Endothelial cell of umbilical vein (primary cell): Measurements from ENCODE around the gene RASGEF1C. TPM values are rescaled to one million over a fixed set of nuclear protein-coding genes. Genes with fewer than 3 reads are reported as not detected.

Experiments used
- BruUV-seq: library from RNA; stranded (reverse); fragments of 400-500 nt; replicated peaks from 2 replicates; lab custom pipeline; 2021; lab: Mats Ljungman, UMichigan
- CTCF ChIA-PET: fragments of 300-600, 350-600 bp; sonication (Branson Sonifier 250); formaldehyde crosslinking; loops from one replicate; lab custom pipeline; 2021; ENCODE audit warnings: antibody characterized with exemption, inconsistent platforms; lab: Charles Lee
- POLR2A ChIA-PET: fragments of 300-600, 350-600 bp; sonication (Branson Sonifier 250); formaldehyde crosslinking; loops from one replicate; lab custom pipeline; 2021; ENCODE audit warnings: antibody characterized with exemption, inconsistent platforms; lab: Charles Lee
- DNase-seq: peaks from one replicate; pipeline ENCODE4 v3.0.0-alpha.2; 2011; ENCODE audit warnings: low read depth, low spot score
- FAIRE-seq: peaks from 2 replicates; lab custom pipeline; 2011; peaks lifted over from hg19 to GRCh38; lab: Jason Lieb, UNC
- H2AFZ ChIP-seq: 2 replicates; pipeline ENCODE4 v1.6.0; 2012; ENCODE audit warnings: low read depth, low read length, control low read depth, inconsistent platforms
- H3K27ac ChIP-seq: 2 replicates; pipeline ENCODE4 v1.5.1; 2011; ENCODE audit warnings: low read depth, mild to moderate bottlenecking, control low read depth, low read length, moderate library complexity; ENCODE audit not compliant: insufficient read depth
- H3K27me3 ChIP-seq, 2 experiments: 2 replicates each; pipeline versions ENCODE4 v1.6.0 to v1.6.1; 2011; ENCODE audit warnings: low read length in 2 of 2, mixed read lengths in 1 of 2; ENCODE audit not compliant: control insufficient read depth in 2 of 2, insufficient read depth in 2 of 2
- H3K36me3 ChIP-seq, 2 experiments: 2 replicates in 1 of 2; 3 replicates in 1 of 2; pipeline ENCODE4 v1.5.1; 2011; ENCODE audit warnings: low read length in 2 of 2, mild to moderate bottlenecking in 1 of 2, moderate library complexity in 1 of 2; ENCODE audit not compliant: control insufficient read depth in 2 of 2, insufficient read depth in 2 of 2; ENCODE audit errors: extremely low read depth in 1 of 2
- H3K4me1 ChIP-seq: 3 replicates; pipeline ENCODE4 v1.5.1; 2011; ENCODE audit warnings: mild to moderate bottlenecking, low read length; ENCODE audit not compliant: control insufficient read depth, insufficient read depth; ENCODE audit errors: extremely low read depth
- H3K4me2 ChIP-seq: 2 replicates; pipeline ENCODE4 v1.6.1; 2011; ENCODE audit warnings: low read length, control low read depth, mixed read lengths; ENCODE audit not compliant: insufficient read depth
- H3K4me3 ChIP-seq, 3 experiments: fragments of 200-600 bp in 1 of 3; sonication (generic), shearing (Covaris generic) in 1 of 3; replicated peaks in 1 of 3; 2 replicates each; pipeline ENCODE4 v1.5.1; 2011 to 2016; ENCODE audit warnings: control low read depth in 3 of 3, low read length in 3 of 3, mild to moderate bottlenecking in 2 of 3, inconsistent platforms in 1 of 3, low read depth in 1 of 3, moderate library complexity in 1 of 3; ENCODE audit not compliant: insufficient read depth in 1 of 3
- H3K79me2 ChIP-seq: 2 replicates; pipeline ENCODE4 v1.6.0; 2012; ENCODE audit warnings: low read length, inconsistent platforms; ENCODE audit not compliant: control insufficient read depth, insufficient read depth
- H3K9ac ChIP-seq: replicated peaks from 2 replicates; pipeline ENCODE3; 2011; ENCODE audit warnings: low read length, control low read depth; ENCODE audit not compliant: insufficient read depth; ENCODE audit errors: extremely low read depth
- H3K9me1 ChIP-seq: replicated peaks from 3 replicates; pipeline ENCODE4 v1.6.0; 2011; ENCODE audit warnings: mild to moderate bottlenecking, low read length; ENCODE audit not compliant: control insufficient read depth, insufficient read depth; ENCODE audit errors: extremely low read depth
- H3K9me3 ChIP-seq: replicated peaks from 2 replicates; pipeline ENCODE4 v1.5.1; 2012; ENCODE audit warnings: low read length, inconsistent platforms; ENCODE audit not compliant: control insufficient read depth, insufficient read depth
- H4K20me1 ChIP-seq: replicated peaks from 2 replicates; pipeline ENCODE3; 2011; ENCODE audit warnings: mild to moderate bottlenecking, low read length; ENCODE audit not compliant: control insufficient read depth, insufficient read depth; ENCODE audit errors: extremely low read depth
- EZH2 ChIP-seq: IDR thresholded peaks from 2 replicates; pipeline ENCODE4 v1.6.1; 2012; ENCODE audit warnings: borderline replicate concordance, low read depth, mild to moderate bottlenecking, moderate library complexity, low read length, inconsistent platforms; ENCODE audit not compliant: severe bottlenecking
- FOS ChIP-seq: IDR thresholded peaks from 2 replicates; pipeline ENCODE4 v1.6.1; 2011; ENCODE audit warnings: mild to moderate bottlenecking, low read length, moderate library complexity, borderline replicate concordance; ENCODE audit not compliant: insufficient read depth
- GATA2 ChIP-seq: IDR thresholded peaks from 2 replicates; pipeline ENCODE4 v1.7.0; 2011; ENCODE audit warnings: low read depth, mild to moderate bottlenecking, moderate library complexity, mixed read lengths, low read length; ENCODE audit not compliant: insufficient read length, insufficient read depth
- JUN ChIP-seq: IDR thresholded peaks from 2 replicates; pipeline ENCODE4 v1.6.1; 2011; ENCODE audit warnings: borderline replicate concordance, low read depth; ENCODE audit not compliant: insufficient read length, insufficient read depth
- MAX ChIP-seq: IDR thresholded peaks from 2 replicates; pipeline ENCODE4 v1.6.1; 2011; ENCODE audit not compliant: insufficient read depth, insufficient read length
- MYC ChIP-seq: IDR thresholded peaks from one replicate; pipeline ENCODE4 v1.6.1; 2011; ENCODE audit warnings: mild to moderate bottlenecking, low read depth, low read length
- POLR2A ChIP-seq: IDR thresholded peaks from 2 replicates; pipeline ENCODE4 v1.6.1; 2012; ENCODE audit warnings: low read depth, mild to moderate bottlenecking, control low read depth, low read length
- POLR2AphosphoS5 ChIP-seq: IDR thresholded peaks from 2 replicates; pipeline ENCODE4 v1.6.1; 2012; ENCODE audit warnings: low read depth, mild to moderate bottlenecking, control low read depth, low read length, moderate library complexity; ENCODE audit not compliant: insufficient read depth
- dilution Hi-C: fragments of 300-500 bp; cut with MboI; formaldehyde crosslinking; loops from one replicate; pipeline ENCODE4 v1.15.0; 2019; ENCODE audit warnings: low sequenced_read_pairs; ENCODE audit not compliant: extremely low pct_ligation_motif_present
- intact Hi-C: fragments of 100-400 bp; cut with micrococcal nuclease; formaldehyde crosslinking; loops from one replicate; pipeline ENCODE4 v1.10.0; 2022
- polyA plus RNA-seq, 4 experiments: library from polyadenylated mRNA; depleted of rRNA in 3 of 4; stranded (reverse) in 3 of 4; unstranded in 1 of 4; fragments of >200 nt; gene quantifications; 2 replicates each; pipeline versions ENCODE4 v1.2.1 to v1.2.3, GENCODE V29; 2011 to 2012; ENCODE audit warnings: missing spikeins in 1 of 4
- total RNA-seq: library from RNA; stranded (reverse); gene quantifications from 2 replicates; pipeline ENCODE4 v1.2.3, GENCODE V29; 2021
- TF ChIP-seq, protein P1 (sequence below), 2 donors: IDR thresholded peaks; 1 replicate in 1 of 2; 2 replicates in 1 of 2; pipeline ENCODE4 v1.5.1; 2011; ENCODE audit warnings: low read length in 2 of 2, mild to moderate bottlenecking in 2 of 2, moderate library complexity in 2 of 2, control low read depth in 1 of 2, inconsistent platforms in 1 of 2, low read depth in 1 of 2; ENCODE audit not compliant: insufficient read depth in 1 of 2; ENCODE audit errors: extremely low read depth in 1 of 2

Gene RASGEF1C
- total and polyA plus RNA-seq, 2 donors (not counting 3 experiments of a cell fraction or from before 2014, with no cell fraction given), result not detected

DNA sequence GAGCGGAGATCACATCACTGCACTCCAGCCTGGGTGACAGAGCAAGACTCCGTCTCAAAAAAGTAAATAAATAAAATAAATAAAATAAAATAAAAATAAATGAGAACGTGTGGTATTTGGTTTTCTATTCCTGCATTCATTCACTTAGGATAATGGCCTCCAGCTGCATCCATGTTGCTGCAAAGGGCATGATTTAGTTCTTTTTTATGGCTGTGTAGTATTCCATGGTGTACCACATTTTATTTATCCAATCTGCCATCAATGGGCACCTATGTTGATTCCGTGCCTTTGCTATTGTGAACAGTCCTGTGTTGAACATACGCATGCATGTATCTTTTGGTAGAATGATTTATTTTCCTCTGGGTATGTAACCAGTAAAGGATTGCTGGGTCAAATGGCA is 8.8 kb upstream of the RASGEF1C start:
- POLR2A ChIA-PET, result no interaction called here
- H3K4me2 ChIP-seq, result no peak overlapping the region

More for the DNA sequence above, 8.8 kb upstream of the RASGEF1C start:
- H3K4me1 ChIP-seq, result no peaks in the 10 kb centered on the region
- no peak for TF ChIP-seq FOS
- TF ChIP-seq, protein P1, sequence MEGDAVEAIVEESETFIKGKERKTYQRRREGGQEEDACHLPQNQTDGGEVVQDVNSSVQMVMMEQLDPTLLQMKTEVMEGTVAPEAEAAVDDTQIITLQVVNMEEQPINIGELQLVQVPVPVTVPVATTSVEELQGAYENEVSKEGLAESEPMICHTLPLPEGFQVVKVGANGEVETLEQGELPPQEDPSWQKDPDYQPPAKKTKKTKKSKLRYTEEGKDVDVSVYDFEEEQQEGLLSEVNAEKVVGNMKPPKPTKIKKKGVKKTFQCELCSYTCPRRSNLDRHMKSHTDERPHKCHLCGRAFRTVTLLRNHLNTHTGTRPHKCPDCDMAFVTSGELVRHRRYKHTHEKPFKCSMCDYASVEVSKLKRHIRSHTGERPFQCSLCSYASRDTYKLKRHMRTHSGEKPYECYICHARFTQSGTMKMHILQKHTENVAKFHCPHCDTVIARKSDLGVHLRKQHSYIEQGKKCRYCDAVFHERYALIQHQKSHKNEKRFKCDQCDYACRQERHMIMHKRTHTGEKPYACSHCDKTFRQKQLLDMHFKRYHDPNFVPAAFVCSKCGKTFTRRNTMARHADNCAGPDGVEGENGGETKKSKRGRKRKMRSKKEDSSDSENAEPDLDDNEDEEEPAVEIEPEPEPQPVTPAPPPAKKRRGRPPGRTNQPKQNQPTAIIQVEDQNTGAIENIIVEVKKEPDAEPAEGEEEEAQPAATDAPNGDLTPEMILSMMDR (IDR thresholded peaks at IDR 0.05; ENCODE audit: extremely low read depth in 1 of 2, insufficient read depth in 1 of 2, low read depth in 1 of 2, low read length in 2 of 2), result no peak
- TF ChIP-seq JUN, result no peak
- TF ChIP-seq EZH2, result no peak
- TF ChIP-seq MAX, result no peak
- no peak for TF ChIP-seq POLR2A
- TF ChIP-seq POLR2AphosphoS5, result no peak
- no peak for TF ChIP-seq GATA2
- TF ChIP-seq MYC, result no peak
- no peak overlapping the region for H3K4me3 ChIP-seq
- no peak overlapping the region for H3K27ac ChIP-seq
- H3K9ac ChIP-seq, result no peak overlapping the region
- no peaks in the 10 kb centered on the region for H3K79me2 ChIP-seq
- FAIRE-seq (no peak), DNase-seq (no peak)
- CTCF ChIA-PET, result interaction anchor here (1.4 kb wide), 1 partner anchor 9 kb away, joined by 7 read pairs; the partner anchor contains the start of gene RASGEF1C
- no peaks in the 10 kb centered on the region for H3K36me3 ChIP-seq
- dilution Hi-C loops (no loop called here), intact Hi-C loops (no loop called here)
- no peaks in the 10 kb centered on the region for H3K9me3 ChIP-seq
- H3K27me3 ChIP-seq, result no peaks in the 10 kb centered on the region
- BruUV-seq, result no TSS peak
- H3K9me1 ChIP-seq, result no peaks in the 10 kb centered on the region
- H2AFZ ChIP-seq, result no peak overlapping the region
- H4K20me1 ChIP-seq, result no peaks in the 10 kb centered on the region
